Pancreas (tissue), 10 donors: ENCODE data around the gene ESR2. TPM values are rescaled to one million over a fixed set of nuclear protein-coding genes. Genes with fewer than 3 reads are reported as not detected.
A peak's percentile ranks its signal among the peaks of the same experiment; 100 is the strongest.

Experiments used
- ATAC-seq, 4 donors: fragments of 200-7000 bp; cut with Tn5 transposase; one replicate each; pipeline versions ENCODE4 v1.8.0 to v1.9.1; 2020; ENCODE audit warnings: mild to moderate bottlenecking in 4 of 4, moderate library complexity in 4 of 4
- DNase-seq, 6 donors: peaks; one replicate each; pipeline ENCODE4 v3.0.0-alpha.2; 2020
- FAIRE-seq: peaks from 2 replicates; lab custom pipeline; 2012; peaks lifted over from hg19 to GRCh38; lab: Jason Lieb, UNC
- H3K27ac ChIP-seq, 4 donors: fragments of 200-600 bp; sonication (generic); 1 replicate in 3 of 4; 2 replicates in 1 of 4; pipeline versions ENCODE4 v1.5.0 to v1.8.0; 2020
- H3K27me3 ChIP-seq, 4 donors: fragments of 200-600 bp; one replicate each; pipeline ENCODE4 v1.8.0; 2021
- H3K36me3 ChIP-seq, 3 donors: fragments of 200-600 bp; sonication (generic) in 1 of 3; one replicate each; pipeline versions ENCODE4 v1.5.0 to v1.8.0; 2020 to 2021
- H3K4me1 ChIP-seq, 3 donors: fragments of 200-600 bp; one replicate each; pipeline ENCODE4 v1.8.0; 2021
- H3K4me3 ChIP-seq, 4 donors: fragments of 200-600 bp; sonication (generic) in 2 of 4; one replicate each; pipeline versions ENCODE4 v1.5.0 to v1.8.0; 2020 to 2021
- H3K9me3 ChIP-seq, 4 donors: fragments of 200-600 bp; one replicate each; pipeline ENCODE4 v1.8.0; 2021
- WGBS, 2 donors: extraction: QIAGEN DNeasy Blood & Tissue Kit; methylation state at CpG; one replicate each; pipeline ENCODE4 v1.1.7; 2013; 5-methylcytosine and 5-hydroxymethylcytosine counted together
- intact Hi-C, 3 donors: fragments of 100-400 bp; cut with DNase I; formaldehyde crosslinking; loops; one replicate each; pipeline versions ENCODE4 v1.11.1 to v1.14.2; 2022
- polyA plus RNA-seq, 2 donors: library from polyadenylated mRNA; stranded (reverse); fragments of 200-250 nt; gene quantifications; one replicate each; pipeline ENCODE4 v1.2.3, GENCODE V29; 2013
- total RNA-seq, 6 donors: library from RNA; stranded (reverse); fragmentation: NEBNext Ultra II Directional in 4 of 6; extraction: Animal tissue kit (Norgen Biotek cat#: 25700) in 4 of 6; gene quantifications; one replicate each; pipeline versions ENCODE4 v1.2.1 to v1.2.4, GENCODE V29; 2021 to 2023
- TF ChIP-seq, protein P1 (sequence below), 4 donors: fragments of 200-600 bp; sonication (generic) in 3 of 4; IDR thresholded peaks; one replicate each; pipeline versions ENCODE4 v1.5.0 to v1.8.0; 2021; ENCODE audit warnings: antibody characterized with exemption in 4 of 4
- donor health status: healthy with polysubstance abuse.
- donor health status: DM: no; HTN: no; CAD: no; lungs with moderate emphysema.
- donor health status: DM: no; HTN: no; CAD: no.
- donor health status: control.
- donor health status: control.
- donor health status: Bipolar disorder and iron deficiency.
- donor health status: DM: yes; HTN: yes; CAD: no.
- donor health status: DM: no; HTN: no; CAD: no.
- donor health status: DM: no; HTN: no; CAD: no.
- donor health status: DM: yes; HTN: yes; CAD: no.

ESR2 gene
- total and polyA plus RNA-seq, 8 donors = 0.08 to 0.78 (median 0.19) TPM

DNA sequence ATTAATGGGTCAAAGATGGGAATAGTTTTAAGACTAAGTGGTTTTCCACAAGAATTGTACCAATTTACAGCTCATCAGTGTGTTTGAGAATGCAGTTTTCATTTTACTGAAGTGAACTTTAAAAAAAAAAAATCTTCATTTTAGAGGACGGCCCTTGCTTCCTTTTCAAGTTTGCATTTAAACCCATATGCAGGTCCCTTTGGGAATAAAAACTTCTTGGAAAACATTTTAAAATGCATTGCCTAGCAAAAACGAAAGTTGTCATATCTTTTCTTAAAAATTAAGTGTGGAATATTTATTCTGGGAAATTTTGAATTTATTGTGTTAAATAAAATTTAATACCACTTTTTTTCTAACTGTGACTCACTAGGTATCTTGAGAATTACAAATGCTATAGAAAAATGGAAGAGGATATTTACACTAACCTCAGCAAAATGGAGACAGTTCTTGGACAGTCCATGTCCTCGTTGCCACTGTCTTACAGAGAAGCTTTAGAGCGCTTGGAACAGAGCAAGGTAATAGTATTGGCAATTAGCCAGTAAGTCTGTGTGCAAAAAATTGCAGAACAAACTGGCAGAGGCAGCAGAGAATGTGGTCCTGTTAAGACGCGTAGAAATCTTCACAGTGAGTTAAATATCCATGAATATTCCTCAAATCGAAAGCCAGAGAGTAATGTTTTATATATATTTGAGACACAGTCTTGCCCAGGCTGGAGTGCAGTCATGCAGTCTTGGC is 231.6 kb downstream of the ESR2 start:
- H3K27me3 ChIP-seq = no peaks in the 10 kb centered on the region
- no peaks in the 10 kb centered on the region for H3K36me3 ChIP-seq
- TF ChIP-seq, protein P1, sequence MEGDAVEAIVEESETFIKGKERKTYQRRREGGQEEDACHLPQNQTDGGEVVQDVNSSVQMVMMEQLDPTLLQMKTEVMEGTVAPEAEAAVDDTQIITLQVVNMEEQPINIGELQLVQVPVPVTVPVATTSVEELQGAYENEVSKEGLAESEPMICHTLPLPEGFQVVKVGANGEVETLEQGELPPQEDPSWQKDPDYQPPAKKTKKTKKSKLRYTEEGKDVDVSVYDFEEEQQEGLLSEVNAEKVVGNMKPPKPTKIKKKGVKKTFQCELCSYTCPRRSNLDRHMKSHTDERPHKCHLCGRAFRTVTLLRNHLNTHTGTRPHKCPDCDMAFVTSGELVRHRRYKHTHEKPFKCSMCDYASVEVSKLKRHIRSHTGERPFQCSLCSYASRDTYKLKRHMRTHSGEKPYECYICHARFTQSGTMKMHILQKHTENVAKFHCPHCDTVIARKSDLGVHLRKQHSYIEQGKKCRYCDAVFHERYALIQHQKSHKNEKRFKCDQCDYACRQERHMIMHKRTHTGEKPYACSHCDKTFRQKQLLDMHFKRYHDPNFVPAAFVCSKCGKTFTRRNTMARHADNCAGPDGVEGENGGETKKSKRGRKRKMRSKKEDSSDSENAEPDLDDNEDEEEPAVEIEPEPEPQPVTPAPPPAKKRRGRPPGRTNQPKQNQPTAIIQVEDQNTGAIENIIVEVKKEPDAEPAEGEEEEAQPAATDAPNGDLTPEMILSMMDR (IDR thresholded peaks at IDR 0.05) = no peak
- no peak for ATAC-seq
- FAIRE-seq = no peak
- H3K4me1 ChIP-seq = no peaks in the 10 kb centered on the region
- WGBS, 2 donors = 83 to 84% methylated on average over 7 of the region's 7 CpGs
- H3K4me3 ChIP-seq = no peak overlapping the region
- no peak overlapping the region for H3K27ac ChIP-seq
- H3K9me3 ChIP-seq = no peaks in the 10 kb centered on the region
- DNase-seq = no peak
- intact Hi-C loops = no loop called here

DNA sequence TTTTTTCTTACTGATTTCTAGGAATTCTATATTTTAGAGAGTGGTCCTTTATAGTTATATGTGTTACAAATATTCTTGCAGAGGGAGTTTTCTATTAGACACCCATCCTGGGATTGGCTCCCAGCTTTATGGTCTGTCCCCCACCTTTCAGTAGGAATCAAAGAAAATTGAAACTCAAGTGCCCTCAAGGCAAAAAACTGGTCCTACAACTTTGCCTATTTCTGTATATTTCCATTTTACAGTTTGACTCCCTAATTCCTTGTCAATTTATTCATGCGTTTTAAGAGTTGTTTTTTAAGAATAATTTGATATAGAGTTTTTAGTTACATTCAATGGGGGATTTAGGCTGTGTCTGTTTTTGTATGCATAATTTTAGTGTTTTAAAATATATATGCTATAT is 232.5 kb downstream of the ESR2 start:
- ATAC-seq = no peak
- intact Hi-C loops = no loop called here
- Histone ChIP-seq H3K4me1 (no peaks in the 10 kb centered on the region), H3K27ac (no peak overlapping the region), H3K36me3 (no peaks in the 10 kb centered on the region), H3K9me3 (no peaks in the 10 kb centered on the region), H3K4me3 (no peak overlapping the region), H3K27me3 (no peaks in the 10 kb centered on the region)
- DNase-seq = no peak
- no peak for FAIRE-seq
- TF ChIP-seq, protein P1 (IDR thresholded peaks at IDR 0.05) = no peak
- WGBS, 2 donors = 94 to 98% methylated on average over 1 of the region's 1 CpG

DNA sequence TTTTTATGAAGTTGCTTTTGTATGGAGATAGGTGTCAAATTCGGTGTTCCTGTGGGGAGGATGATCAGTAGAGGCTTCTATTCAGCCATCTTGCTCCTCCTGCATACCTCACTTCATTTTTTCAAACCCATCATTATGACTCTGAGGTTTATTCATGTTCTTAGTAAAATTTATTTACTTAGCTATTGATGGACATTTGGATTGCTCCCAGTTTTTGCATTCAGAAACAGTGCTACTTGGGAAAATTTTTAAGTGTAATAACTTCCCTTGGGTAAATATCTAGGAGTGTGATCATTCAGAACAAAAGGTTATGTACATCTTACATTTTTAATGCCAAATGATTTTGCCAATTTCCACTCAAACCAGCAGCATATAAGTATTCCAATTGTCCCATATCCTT is 233.1 kb downstream of the ESR2 start:
- Histone ChIP-seq H3K4me3 (no peak overlapping the region), H3K27ac (no peak overlapping the region), H3K9me3 (no peaks in the 10 kb centered on the region), H3K27me3 (no peaks in the 10 kb centered on the region), H3K4me1 (no peaks in the 10 kb centered on the region), H3K36me3 (no peaks in the 10 kb centered on the region)
- TF ChIP-seq, protein P1 (IDR thresholded peaks at IDR 0.05) = no peak
- WGBS, 2 donors = 84 to 90% methylated on average over 1 of the region's 1 CpG
- no peak for ATAC-seq
- no peak for FAIRE-seq
- no peak for DNase-seq
- intact Hi-C loops = no loop called here

DNA sequence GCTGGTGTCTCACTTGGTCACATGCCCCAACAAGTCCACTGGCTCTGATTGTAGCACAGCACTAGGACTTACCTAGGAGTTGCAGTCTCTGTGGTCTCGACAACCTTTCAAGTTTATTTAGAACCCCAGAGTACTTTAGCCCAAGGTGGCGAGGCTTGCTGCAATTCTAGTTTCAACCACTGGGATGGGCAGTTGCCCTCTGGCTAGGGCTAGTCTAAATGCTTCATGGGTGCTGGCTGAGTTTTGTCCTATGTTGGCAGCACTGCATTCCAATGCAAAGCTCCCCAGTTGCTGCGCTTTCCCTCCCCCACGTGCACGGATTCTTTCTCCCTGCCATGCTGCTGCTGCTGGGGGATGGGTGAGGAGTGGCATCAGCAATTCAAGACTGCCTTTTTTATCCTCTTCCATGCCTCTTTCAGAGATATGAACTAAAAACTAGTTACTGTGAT is 233.5 kb downstream of the ESR2 start:
- Histone ChIP-seq H3K9me3 (no peaks in the 10 kb centered on the region), H3K27ac (no peak overlapping the region), H3K27me3 (no peaks in the 10 kb centered on the region), H3K4me3 (no peak overlapping the region), H3K4me1 (no peaks in the 10 kb centered on the region), H3K36me3 (no peaks in the 10 kb centered on the region)
- DNase-seq (peak in 1 of 6 donors; percentile 25), ATAC-seq (peak; percentile 46 to 72 (median 60)), FAIRE-seq (no peak)
- TF ChIP-seq, protein P1 (IDR thresholded peaks at IDR 0.05) = peak in 3 of 4 donors; percentile 7 to 39 (median 12)
- 82 to 95% methylated on average over 5 of the region's 5 CpGs for WGBS, 2 donors
- intact Hi-C loops = no loop called here

DNA sequence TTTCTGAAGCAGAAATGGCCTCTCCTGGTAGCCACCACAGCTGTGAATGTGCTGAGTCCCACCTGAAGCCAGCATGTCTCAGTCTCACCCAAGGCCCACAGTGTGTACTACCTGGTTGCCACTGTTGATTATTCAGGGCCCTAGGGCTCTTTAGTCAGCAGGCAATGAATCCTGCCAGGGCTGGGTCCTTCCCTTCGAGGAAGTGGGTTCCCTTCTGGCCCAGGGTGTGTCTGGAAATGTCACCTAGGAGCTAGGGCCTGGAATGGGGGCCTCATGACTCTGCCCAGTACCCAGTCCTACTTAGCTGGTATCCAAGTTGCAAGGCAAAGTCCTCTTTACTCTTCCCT is 234.0 kb downstream of the ESR2 start:
- whole genome bisulfite sequencing, 2 donors = 72 to 93% methylated on average over 1 of the region's 1 CpG
- Histone ChIP-seq H3K36me3 (no peaks in the 10 kb centered on the region), H3K4me3 (no peak overlapping the region), H3K27ac (no peak overlapping the region), H3K9me3 (no peaks in the 10 kb centered on the region), H3K4me1 (no peaks in the 10 kb centered on the region), H3K27me3 (no peaks in the 10 kb centered on the region)
- peak in 3 of 4 donors; percentile 21 to 32 (median 28) for ATAC-seq
- TF ChIP-seq, protein P1 (IDR thresholded peaks at IDR 0.05) = no peak
- no peak for FAIRE-seq
- no peak for DNase-seq
- intact Hi-C loops = no loop called here
